HEK293 (cell line): ENCODE results near the gene PALM.

Experiments
- CTCF ChIA-PET: fragments of 350-600 bp; formaldehyde crosslinking; extraction: SDS; loops from one replicate; lab custom pipeline; 2021; ENCODE audit warnings: antibody characterized with exemption; lab: Yijun Ruan, JAX
- POLR2A ChIA-PET: fragments of 300-600 bp; formaldehyde crosslinking; extraction: SDS; loops from one replicate; lab custom pipeline; 2020; ENCODE audit warnings: antibody characterized with exemption, inconsistent platforms; lab: Yijun Ruan, JAX
- H3K27ac ChIP-seq: fragments of 200-500 bp; sonication (Bioruptor generic); 2 replicates; pipeline ENCODE4 v1.5.1; 2014; ENCODE audit warnings: low read depth, low read length, control low read depth, inconsistent platforms; ENCODE audit errors: extremely low read depth
- H3K36me3 ChIP-seq, 2 experiments: fragments of 200-500 bp in 1 of 2; sonication (Bioruptor generic) in 1 of 2; 1 replicate in 1 of 2; 2 replicates in 1 of 2; pipeline ENCODE4 v1.5.1; 2014 to 2017; ENCODE audit warnings: inconsistent platforms in 2 of 2, low read length in 2 of 2; ENCODE audit not compliant: control insufficient read depth in 2 of 2, insufficient read depth in 1 of 2
- H3K4me1 ChIP-seq: fragments of 200-500 bp; sonication (Bioruptor generic); 2 replicates; pipeline ENCODE4 v1.5.1; 2014; ENCODE audit warnings: mild to moderate bottlenecking, low read length, inconsistent platforms; ENCODE audit not compliant: control insufficient read depth, insufficient read depth
- H3K4me3 ChIP-seq: 2 replicates; pipeline ENCODE4 v1.5.1; 2011; ENCODE audit warnings: low read depth, mild to moderate bottlenecking, control low read depth, low read length, moderate library complexity
- H3K9me3 ChIP-seq: fragments of 200-500 bp; sonication (Bioruptor generic); 2 replicates; pipeline ENCODE4 v1.5.1; 2014; ENCODE audit warnings: low read depth, low read length, inconsistent platforms; ENCODE audit not compliant: control insufficient read depth, insufficient read depth
- BCL11B ChIP-seq: fragments of 450-650 bp; formaldehyde crosslinking; IDR thresholded peaks from 2 replicates; pipeline ENCODE4 v1.5.1; 2016; ENCODE audit warnings: low read depth, missing biosample characterization, missing genetic modification characterization
- KLF10 ChIP-seq: fragments of 450-650 bp; IDR thresholded peaks from 2 replicates; pipeline ENCODE4 v1.5.1; 2018; ENCODE audit warnings: missing biosample characterization, mild to moderate bottlenecking, missing genetic modification characterization
- KLF8 ChIP-seq: fragments of 450-650 bp; formaldehyde crosslinking; IDR thresholded peaks from 2 replicates; pipeline ENCODE4 v1.5.1; 2016; ENCODE audit warnings: missing biosample characterization, missing genetic modification characterization
- SP2 ChIP-seq: fragments of 450-650 bp; formaldehyde crosslinking; IDR thresholded peaks from 2 replicates; pipeline ENCODE4 v1.5.1; 2016; ENCODE audit warnings: missing biosample characterization, missing genetic modification characterization
- SP3 ChIP-seq: fragments of 450-650 bp; formaldehyde crosslinking; IDR thresholded peaks from 2 replicates; pipeline ENCODE4 v1.5.1; 2016; ENCODE audit warnings: missing biosample characterization, missing genetic modification characterization
- YY1 ChIP-seq: fragments of 450-650 bp; formaldehyde crosslinking; IDR thresholded peaks from 2 replicates; pipeline ENCODE4 v1.5.1; 2018; ENCODE audit warnings: missing biosample characterization, missing genetic modification characterization
- ZBTB7A ChIP-seq: fragments of 450-650 bp; formaldehyde crosslinking; IDR thresholded peaks from 2 replicates; pipeline ENCODE4 v1.5.1; 2016; ENCODE audit warnings: low read depth, missing biosample characterization, missing genetic modification characterization
- ZFHX2 ChIP-seq: fragments of 450-650 bp; formaldehyde crosslinking; conservative IDR thresholded peaks from 2 replicates; pipeline ENCODE4 v1.5.1; 2016; ENCODE audit warnings: missing biosample characterization, missing genetic modification characterization
- ZNF140 ChIP-seq: fragments of 450-650 bp; formaldehyde crosslinking; IDR thresholded peaks from 2 replicates; pipeline ENCODE4 v1.5.1; 2016; ENCODE audit warnings: missing biosample characterization, missing genetic modification characterization
- ZNF335 ChIP-seq: fragments of 450-650 bp; formaldehyde crosslinking; conservative IDR thresholded peaks from 2 replicates; pipeline ENCODE4 v1.5.1; 2016; ENCODE audit warnings: missing biosample characterization, missing genetic modification characterization
- ZNF529 ChIP-seq: fragments of 450-650 bp; formaldehyde crosslinking; IDR thresholded peaks from 2 replicates; pipeline ENCODE4 v1.5.1; 2017; ENCODE audit warnings: missing genetic modification characterization, missing biosample characterization; ENCODE audit not compliant: insufficient replicate concordance
- ZNF600 ChIP-seq: fragments of 450-650 bp; formaldehyde crosslinking; IDR thresholded peaks from 2 replicates; pipeline ENCODE4 v1.5.1; 2016; ENCODE audit warnings: missing biosample characterization, missing genetic modification characterization
- ZNF76 ChIP-seq: fragments of 450-650 bp; formaldehyde crosslinking; IDR thresholded peaks from 2 replicates; pipeline ENCODE4; 2016; ENCODE audit warnings: low read depth, missing biosample characterization, missing genetic modification characterization, borderline replicate concordance
- ZNF843 ChIP-seq: fragments of 450-650 bp; formaldehyde crosslinking; IDR thresholded peaks from 2 replicates; pipeline ENCODE4 v1.5.1; 2016; ENCODE audit warnings: missing biosample characterization, missing genetic modification characterization
- TF ChIP-seq, protein P1 (sequence below): fragments of 450-650 bp; formaldehyde crosslinking; IDR thresholded peaks from 2 replicates; pipeline ENCODE4 v1.5.1; 2016; ENCODE audit warnings: missing biosample characterization, missing genetic modification characterization
- TF ChIP-seq, protein P2 (sequence below): fragments of 450-650 bp; formaldehyde crosslinking; IDR thresholded peaks from 2 replicates; pipeline ENCODE4 v1.5.1; 2016; ENCODE audit warnings: missing biosample characterization, missing genetic modification characterization
- TF ChIP-seq, protein P3 (sequence below): fragments of 450-650 bp; formaldehyde crosslinking; IDR thresholded peaks from 2 replicates; pipeline ENCODE4 v1.5.1; 2016; ENCODE audit warnings: missing biosample characterization, missing genetic modification characterization
- TF ChIP-seq, protein P4 (sequence below): fragments of 450-650 bp; formaldehyde crosslinking; IDR thresholded peaks from 2 replicates; pipeline ENCODE4 v1.5.1; 2016; ENCODE audit warnings: missing biosample characterization, missing genetic modification characterization
- TF ChIP-seq, protein P5 (sequence below): fragments of 450-650 bp; formaldehyde crosslinking; IDR thresholded peaks from 2 replicates; pipeline ENCODE4 v1.5.1; 2017; ENCODE audit warnings: missing biosample characterization, missing genetic modification characterization

Gene PALM

DNA sequence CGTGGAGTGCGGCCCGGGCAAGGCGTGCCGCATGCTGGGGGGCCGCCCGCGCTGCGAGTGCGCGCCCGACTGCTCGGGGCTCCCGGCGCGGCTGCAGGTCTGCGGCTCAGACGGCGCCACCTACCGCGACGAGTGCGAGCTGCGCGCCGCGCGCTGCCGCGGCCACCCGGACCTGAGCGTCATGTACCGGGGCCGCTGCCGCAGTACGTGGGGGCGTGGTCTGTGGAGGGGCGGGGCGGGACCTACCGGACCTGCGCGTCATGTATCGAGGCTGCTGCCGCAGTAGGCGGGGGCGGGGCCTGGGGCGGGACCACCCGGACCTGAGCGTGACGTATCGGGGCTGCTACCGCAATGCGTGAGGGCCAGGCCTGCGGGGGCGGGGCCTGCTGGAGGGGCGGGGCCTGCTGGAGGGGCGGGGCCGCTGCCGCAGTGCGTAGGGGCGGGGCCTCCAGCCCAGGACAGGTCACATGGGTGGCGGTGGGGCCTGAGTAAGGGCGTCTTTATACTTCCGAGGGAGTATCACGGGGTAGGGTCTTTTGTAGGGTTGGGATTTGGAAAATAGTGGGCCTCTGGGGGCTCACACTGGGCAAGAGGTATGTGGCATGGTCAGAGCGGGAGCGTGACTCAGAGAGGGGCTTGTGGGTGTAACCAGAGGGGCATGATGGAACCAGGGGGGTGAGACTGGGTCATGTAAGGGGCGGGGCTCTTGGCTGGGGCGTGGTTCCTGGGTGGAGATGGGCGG is 28.3 kb upstream of the PALM start (continued):
- TF ChIP-seq, protein P1, sequence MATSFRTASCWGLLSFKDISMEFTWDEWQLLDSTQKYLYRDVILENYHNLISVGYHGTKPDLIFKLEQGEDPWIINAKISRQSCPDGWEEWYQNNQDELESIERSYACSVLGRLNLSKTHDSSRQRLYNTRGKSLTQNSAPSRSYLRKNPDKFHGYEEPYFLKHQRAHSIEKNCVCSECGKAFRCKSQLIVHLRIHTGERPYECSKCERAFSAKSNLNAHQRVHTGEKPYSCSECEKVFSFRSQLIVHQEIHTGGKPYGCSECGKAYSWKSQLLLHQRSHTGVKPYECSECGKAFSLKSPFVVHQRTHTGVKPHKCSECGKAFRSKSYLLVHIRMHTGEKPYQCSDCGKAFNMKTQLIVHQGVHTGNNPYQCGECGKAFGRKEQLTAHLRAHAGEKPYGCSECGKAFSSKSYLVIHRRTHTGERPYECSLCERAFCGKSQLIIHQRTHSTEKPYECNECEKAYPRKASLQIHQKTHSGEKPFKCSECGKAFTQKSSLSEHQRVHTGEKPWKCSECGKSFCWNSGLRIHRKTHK (tag by site-specific recombination) = no peak
- TF ChIP-seq, protein P2, sequence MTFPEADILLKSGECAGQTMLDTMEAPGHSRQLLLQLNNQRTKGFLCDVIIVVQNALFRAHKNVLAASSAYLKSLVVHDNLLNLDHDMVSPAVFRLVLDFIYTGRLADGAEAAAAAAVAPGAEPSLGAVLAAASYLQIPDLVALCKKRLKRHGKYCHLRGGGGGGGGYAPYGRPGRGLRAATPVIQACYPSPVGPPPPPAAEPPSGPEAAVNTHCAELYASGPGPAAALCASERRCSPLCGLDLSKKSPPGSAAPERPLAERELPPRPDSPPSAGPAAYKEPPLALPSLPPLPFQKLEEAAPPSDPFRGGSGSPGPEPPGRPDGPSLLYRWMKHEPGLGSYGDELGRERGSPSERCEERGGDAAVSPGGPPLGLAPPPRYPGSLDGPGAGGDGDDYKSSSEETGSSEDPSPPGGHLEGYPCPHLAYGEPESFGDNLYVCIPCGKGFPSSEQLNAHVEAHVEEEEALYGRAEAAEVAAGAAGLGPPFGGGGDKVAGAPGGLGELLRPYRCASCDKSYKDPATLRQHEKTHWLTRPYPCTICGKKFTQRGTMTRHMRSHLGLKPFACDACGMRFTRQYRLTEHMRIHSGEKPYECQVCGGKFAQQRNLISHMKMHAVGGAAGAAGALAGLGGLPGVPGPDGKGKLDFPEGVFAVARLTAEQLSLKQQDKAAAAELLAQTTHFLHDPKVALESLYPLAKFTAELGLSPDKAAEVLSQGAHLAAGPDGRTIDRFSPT (tag by site-specific recombination) = peak; percentile 74
- TF ChIP-seq ZNF335 (tag by site-specific recombination) (peak; percentile 80), ZNF529 (no peak), KLF10 (tag by site-specific recombination) (peak; percentile 58), ZBTB7A (tag by site-specific recombination) (peak; percentile 80; the same call in 1 of the 2 replicates), BCL11B (tag by site-specific recombination) (peak; percentile 79), ZNF843 (0 out of 2 replicates have a peak, but pooled peaks have one; percentile 16), ZNF600 (tag by site-specific recombination) (peak; percentile 58), ZNF76 (peak; percentile 93), ZFHX2 (tag by site-specific recombination) (peak; percentile 78), ZNF140 (no peak), YY1 (tag by site-specific recombination) (no peak)
- TF ChIP-seq, protein P3, sequence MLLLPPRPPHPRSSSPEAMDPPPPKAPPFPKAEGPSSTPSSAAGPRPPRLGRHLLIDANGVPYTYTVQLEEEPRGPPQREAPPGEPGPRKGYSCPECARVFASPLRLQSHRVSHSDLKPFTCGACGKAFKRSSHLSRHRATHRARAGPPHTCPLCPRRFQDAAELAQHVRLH (tag by site-specific recombination) = no peak
- TF ChIP-seq, protein P4, sequence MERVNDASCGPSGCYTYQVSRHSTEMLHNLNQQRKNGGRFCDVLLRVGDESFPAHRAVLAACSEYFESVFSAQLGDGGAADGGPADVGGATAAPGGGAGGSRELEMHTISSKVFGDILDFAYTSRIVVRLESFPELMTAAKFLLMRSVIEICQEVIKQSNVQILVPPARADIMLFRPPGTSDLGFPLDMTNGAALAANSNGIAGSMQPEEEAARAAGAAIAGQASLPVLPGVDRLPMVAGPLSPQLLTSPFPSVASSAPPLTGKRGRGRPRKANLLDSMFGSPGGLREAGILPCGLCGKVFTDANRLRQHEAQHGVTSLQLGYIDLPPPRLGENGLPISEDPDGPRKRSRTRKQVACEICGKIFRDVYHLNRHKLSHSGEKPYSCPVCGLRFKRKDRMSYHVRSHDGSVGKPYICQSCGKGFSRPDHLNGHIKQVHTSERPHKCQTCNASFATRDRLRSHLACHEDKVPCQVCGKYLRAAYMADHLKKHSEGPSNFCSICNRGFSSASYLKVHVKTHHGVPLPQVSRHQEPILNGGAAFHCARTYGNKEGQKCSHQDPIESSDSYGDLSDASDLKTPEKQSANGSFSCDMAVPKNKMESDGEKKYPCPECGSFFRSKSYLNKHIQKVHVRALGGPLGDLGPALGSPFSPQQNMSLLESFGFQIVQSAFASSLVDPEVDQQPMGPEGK (tag by site-specific recombination) = peak; percentile 98

DNA sequence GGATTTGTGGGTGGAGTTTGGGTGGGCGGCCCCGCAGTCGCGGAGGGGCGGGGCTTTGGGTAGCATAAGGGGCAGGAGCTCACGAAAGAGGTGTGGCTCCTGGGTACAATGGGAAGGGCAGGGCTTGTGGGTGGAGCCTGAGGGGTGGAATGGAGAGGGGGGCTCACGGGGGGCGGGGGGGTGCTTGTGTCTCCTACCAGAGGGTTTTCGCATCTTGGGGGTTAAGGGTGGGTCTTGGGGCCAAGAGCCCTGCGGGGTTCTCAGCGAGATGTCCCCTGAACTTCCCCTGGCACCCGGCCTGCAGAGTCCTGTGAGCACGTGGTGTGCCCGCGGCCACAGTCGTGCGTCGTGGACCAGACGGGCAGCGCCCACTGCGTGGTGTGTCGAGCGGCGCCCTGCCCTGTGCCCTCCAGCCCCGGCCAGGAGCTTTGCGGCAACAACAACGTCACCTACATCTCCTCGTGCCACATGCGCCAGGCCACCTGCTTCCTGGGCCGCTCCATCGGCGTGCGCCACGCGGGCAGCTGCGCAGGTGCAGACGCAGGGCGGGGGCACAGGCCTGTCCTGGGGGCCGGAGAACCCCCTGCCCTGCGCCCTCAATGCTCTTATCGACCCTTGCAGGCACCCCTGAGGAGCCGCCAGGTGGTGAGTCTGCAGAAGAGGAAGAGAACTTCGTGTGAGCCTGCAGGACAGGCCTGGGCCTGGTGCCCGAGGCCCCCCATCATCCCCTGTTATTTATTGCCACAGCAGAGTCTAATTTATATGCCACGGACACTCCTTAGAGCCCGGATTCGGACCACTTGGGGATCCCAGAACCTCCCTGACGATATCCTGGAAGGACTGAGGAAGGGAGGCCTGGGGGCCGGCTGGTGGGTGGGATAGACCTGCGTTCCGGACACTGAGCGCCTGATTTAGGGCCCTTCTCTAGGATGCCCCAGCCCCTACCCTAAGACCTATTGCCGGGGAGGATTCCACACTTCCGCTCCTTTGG is 27.4 kb upstream of the PALM start:
- H3K4me3 ChIP-seq = peak overlapping the region; percentile 50
- CTCF ChIA-PET = interaction anchor here (0.6 to 0.8 kb wide), 3 partner anchors 15 to 89 kb away, joined by 3 read pairs; no protein-coding TSS in a partner anchor

More for the DNA sequence above, 27.4 kb upstream of the PALM start:
- no peaks in the 10 kb centered on the region for H3K4me1 ChIP-seq
- POLR2A ChIA-PET = interaction anchor here (0.6 to 1.3 kb wide), 9 partner anchors 16 to 571 kb away, joined by 3 to 8 read pairs (median 4); no protein-coding TSS in a partner anchor
- TF ChIP-seq ZNF843 (0 out of 2 replicates have a peak, but pooled peaks have one; percentile 2), SP3 (tag by site-specific recombination) (peak; percentile 3; the same call in 1 of the 2 replicates), SP2 (tag by site-specific recombination) (peak; percentile 9; the same call in 1 of the 2 replicates), KLF8 (peak; percentile 84; the same call in 1 of the 2 replicates)
- TF ChIP-seq, protein P5, sequence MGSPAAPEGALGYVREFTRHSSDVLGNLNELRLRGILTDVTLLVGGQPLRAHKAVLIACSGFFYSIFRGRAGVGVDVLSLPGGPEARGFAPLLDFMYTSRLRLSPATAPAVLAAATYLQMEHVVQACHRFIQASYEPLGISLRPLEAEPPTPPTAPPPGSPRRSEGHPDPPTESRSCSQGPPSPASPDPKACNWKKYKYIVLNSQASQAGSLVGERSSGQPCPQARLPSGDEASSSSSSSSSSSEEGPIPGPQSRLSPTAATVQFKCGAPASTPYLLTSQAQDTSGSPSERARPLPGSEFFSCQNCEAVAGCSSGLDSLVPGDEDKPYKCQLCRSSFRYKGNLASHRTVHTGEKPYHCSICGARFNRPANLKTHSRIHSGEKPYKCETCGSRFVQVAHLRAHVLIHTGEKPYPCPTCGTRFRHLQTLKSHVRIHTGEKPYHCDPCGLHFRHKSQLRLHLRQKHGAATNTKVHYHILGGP (tag by site-specific recombination) = no peak
- TF ChIP-seq, all 188 proteins: peak for 4
- Histone ChIP-seq H3K36me3 (no peaks in the 10 kb centered on the region), H3K9me3 (no peaks in the 10 kb centered on the region), H3K27ac (no peak overlapping the region; the same call in 1 of the 2 replicates)
